HG03135 (cell line): ENCODE results near the gene PAGE4.

Experiments
- ATAC-seq: cut with Tn5 transposase; IDR thresholded peaks from one replicate; pipeline ENCODE4 v1.9.1; 2021; ENCODE audit warnings: mild to moderate bottlenecking, moderate library complexity; ENCODE audit not compliant: unreplicated experiment

Gene PAGE4

DNA sequence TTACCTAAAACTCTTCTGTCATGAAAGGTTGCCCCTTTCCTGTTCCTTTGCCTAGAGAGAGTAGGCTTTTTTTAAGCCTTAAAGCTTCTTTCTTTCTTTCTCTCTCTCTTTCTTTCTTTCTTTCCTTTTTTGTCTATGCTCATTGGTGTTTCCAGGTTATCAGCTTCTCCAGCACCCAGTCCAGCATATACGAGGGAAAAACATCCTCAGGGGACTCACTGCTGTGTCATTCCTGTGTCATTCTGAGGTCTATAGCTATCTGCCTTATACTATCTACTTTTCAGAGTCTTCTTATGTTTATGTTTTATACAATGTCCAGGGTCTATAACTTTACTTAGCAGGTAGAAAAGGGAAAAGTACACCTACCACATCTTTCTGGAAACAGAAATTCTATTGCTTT, 39.6 kb downstream of the PAGE4 start:
- no peak for ATAC-seq

DNA sequence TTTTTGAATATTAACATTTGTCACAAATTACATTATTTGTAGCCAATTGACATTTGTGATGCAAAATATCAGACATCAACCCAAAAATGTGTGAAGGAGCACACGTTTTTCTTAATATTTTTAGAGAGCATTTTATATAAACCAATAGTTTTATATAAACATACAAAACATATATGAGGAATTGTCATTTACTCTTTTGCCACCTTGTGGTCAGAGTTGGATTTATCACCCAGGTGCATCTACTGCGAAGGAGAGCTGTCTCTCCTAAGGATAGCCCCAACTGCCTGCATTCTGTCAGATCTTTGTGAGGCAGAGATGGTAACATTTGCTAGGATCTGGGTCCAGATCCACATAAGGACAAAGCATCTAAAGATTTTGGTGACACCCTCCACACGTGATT, 47.6 kb downstream of the PAGE4 start:
- ATAC-seq = no peak

DNA sequence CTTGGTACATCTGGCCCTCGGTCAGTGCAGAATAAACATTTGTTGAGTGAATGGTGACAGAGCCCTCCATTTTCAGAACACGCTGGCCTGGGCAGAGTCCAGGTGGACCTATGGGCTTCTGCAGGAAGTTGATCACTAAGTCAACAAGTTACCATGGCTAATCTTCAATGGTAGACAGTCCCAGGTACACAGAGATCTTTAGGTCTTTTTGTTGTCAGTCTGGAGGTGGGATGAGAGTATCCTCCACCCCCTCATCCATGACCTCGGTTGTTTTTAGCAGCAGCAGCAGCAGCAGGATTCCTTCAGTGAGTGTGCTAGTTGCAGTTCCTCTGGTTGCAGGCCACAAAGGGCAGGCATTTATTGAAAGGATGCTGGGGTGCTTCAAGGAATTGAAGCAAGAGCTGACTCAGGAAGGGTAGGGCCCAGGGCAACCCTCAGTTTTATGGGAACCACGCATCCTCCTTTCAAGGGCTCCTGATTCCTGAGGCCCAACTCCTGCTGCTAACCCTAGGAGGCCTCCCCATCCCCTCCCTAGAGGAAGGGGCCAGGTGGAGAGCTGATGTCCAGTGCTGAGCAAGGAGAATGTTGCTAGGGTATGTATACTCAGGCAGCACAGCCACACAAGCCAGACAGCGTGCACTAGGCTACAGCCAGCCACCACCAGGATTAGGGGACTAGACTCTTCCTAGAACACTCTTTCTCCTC, 48.4 kb downstream of the PAGE4 start:
- ATAC-seq = no peak

DNA sequence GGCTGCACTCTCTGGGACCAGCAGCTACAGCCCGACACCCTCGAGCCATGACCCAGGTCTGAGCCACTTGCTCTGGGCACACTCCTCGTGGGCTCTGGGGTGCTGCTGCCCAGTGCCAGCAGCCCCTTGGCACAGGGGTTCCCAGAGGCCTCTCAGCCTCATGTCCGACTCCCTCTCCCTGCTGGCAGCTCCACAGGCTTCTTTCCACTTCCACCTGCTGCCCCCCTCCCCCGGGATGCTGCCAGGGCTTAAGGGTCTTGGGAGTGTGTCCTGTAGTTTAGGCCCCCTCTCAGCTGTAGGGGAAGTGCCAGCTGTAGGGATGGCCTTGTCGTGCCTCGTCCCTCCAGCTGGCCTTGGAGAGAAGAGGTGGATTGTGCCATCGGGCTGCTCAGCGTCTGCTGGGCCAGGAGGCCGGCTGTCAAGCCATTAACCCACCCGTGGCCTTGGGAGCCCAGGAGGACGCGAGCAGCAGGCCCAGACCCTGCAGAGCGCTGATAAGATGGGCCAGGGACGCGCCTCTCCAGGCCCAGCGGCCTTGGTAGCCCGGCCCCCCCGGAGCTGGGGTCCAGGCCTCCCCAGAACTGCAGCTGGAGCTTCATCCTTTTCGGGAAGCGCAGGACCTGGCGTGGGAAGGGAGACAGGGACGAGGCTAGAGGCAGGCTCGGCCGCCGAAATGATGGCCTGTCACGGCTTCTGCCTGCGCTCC, 49.2 kb downstream of the PAGE4 start:
- ATAC-seq = no peak

DNA sequence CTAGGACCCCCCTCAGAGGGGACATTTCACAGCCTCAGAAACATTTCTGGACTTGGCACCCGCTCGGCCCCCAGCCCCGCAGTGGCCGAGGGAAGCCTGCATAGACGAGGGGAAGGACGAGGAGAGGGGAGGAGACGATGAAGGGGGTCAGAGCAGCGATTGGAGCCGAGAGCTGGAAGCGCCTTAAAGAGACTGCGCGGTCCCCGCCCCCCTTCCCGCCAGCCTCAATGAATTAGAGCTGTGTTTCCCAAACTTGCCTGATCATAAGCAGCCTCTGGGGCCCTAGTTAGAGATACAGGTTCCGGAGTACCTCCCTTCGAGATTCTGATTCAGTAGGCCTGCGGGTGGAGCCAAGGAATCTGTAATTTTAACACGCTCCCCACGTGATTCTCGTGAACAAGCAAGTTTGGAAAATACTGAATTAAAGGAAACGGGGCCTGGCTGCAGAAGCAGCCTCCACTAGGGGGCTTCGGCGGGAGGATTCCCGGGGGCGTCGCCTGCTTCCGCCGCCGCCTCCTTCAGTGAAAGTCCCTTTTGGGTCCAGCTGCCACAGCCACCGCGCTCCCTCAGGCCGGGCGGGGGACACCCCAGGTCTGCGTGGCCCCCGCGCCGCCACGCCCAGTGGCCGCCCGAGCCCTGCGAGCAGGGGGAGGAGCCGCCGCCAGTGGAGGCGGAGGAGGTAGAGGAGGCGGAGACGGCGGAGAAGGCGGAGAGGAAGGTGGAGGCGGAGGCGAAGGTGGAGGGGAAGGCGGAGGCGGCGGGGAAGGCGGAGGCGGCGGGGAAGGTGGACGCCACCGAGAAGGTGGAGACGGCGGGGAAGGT, 49.9 kb downstream of the PAGE4 start, which contains the start of gene USP27X:
USP27X (plus strand) TSS at position 651 of the 822 bp plus-strand sequence. CDS start 824 bp downstream, outside the sequence.
- peak; percentile 84 for ATAC-seq

DNA sequence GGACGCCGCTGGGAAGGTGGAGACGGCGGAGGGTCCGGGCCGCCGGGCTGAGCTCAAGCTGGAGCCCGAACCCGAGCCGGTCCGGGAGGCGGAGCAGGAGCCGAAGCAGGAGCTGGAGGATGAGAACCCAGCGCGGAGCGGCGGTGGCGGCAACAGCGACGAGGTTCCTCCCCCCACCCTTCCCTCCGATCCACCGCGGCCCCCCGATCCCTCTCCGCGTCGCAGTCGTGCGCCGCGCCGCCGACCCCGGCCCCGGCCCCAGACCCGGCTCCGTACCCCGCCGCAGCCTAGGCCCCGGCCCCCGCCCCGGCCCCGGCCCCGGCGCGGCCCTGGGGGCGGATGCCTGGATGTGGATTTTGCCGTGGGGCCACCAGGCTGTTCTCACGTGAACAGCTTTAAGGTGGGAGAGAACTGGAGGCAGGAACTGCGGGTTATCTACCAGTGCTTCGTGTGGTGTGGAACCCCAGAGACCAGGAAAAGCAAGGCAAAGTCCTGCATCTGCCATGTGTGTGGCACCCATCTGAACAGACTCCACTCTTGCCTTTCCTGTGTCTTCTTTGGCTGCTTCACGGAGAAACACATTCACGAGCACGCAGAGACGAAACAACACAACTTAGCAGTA, 50.7 kb downstream of the PAGE4 start:
- peak; percentile 12 for ATAC-seq

DNA sequence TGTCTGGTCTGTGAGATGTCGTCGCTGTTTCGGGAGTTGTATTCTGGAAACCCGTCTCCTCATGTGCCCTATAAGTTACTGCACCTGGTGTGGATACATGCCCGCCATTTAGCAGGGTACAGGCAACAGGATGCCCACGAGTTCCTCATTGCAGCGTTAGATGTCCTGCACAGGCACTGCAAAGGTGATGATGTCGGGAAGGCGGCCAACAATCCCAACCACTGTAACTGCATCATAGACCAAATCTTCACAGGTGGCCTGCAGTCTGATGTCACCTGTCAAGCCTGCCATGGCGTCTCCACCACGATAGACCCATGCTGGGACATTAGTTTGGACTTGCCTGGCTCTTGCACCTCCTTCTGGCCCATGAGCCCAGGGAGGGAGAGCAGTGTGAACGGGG, 51.6 kb downstream of the PAGE4 start:
- ATAC-seq = no peak
